Brain microvascular endothelial cell (primary cell): ENCODE measurements around the gene CPHXL.
A peak's percentile ranks its signal among the peaks of the same experiment; 100 is the strongest.

Experiments
- DNase-seq: peaks from one replicate; pipeline ENCODE4 v3.0.0-alpha.2; 2020
- H3K27ac ChIP-seq: fragments of 250-450 bp; sonication (Bioruptor Pico); 2 replicates; pipeline ENCODE4 v1.5.1; 2020; ENCODE audit warnings: mild to moderate bottlenecking, moderate library complexity
- H3K27me3 ChIP-seq: fragments of 250-450 bp; sonication (Bioruptor Pico); replicated peaks from 2 replicates; pipeline ENCODE4 v1.5.1; 2020; ENCODE audit warnings: mild to moderate bottlenecking
- H3K36me3 ChIP-seq: fragments of 250-450 bp; sonication (Bioruptor Pico); replicated peaks from 2 replicates; pipeline ENCODE4 v1.5.1; 2020; ENCODE audit warnings: mild to moderate bottlenecking
- H3K4me3 ChIP-seq: 2 replicates; pipeline ENCODE4 v1.5.1; 2011; ENCODE audit warnings: low read depth, mild to moderate bottlenecking, control low read depth, low read length, moderate library complexity
- CTCF ChIP-seq: IDR thresholded peaks from 2 replicates; pipeline ENCODE4 v1.5.1; 2011; ENCODE audit warnings: low read depth, mild to moderate bottlenecking, moderate library complexity, low read length, control low read depth, inconsistent platforms; ENCODE audit errors: missing control alignments
- in situ Hi-C: cut with HindIII; loops from 2 replicates; pipeline ENCODE4 v1.10.0; 2017; ENCODE audit warnings: low sequenced_read_pairs, low pct_ligation_motif_present

Gene CPHXL

GRCh38 chr16:75727221-75727620, 931 bp upstream of the CPHXL start:
- no peak overlapping the region for H3K4me3 ChIP-seq
- TF ChIP-seq CTCF, result no peak
- H3K27me3 ChIP-seq, result no peaks in the 10 kb centered on the region
- DNase-seq, result no peak
- H3K27ac ChIP-seq, result no peak overlapping the region
- no peaks in the 10 kb centered on the region for H3K36me3 ChIP-seq
- in situ Hi-C loops, result no loop called here

GRCh38 chr16:75718452-75718851, 7.8 kb downstream of the CPHXL start:
- Histone ChIP-seq H3K27me3 (no peaks in the 10 kb centered on the region), H3K27ac (no peak overlapping the region), H3K4me3 (no peak overlapping the region), H3K36me3 (no peaks in the 10 kb centered on the region)
- no peak for TF ChIP-seq CTCF
- in situ Hi-C loops, result no loop called here
- DNase-seq, result no peak

- H3K27me3 ChIP-seq, result no peaks in the 10 kb centered on the region
- H3K4me3 ChIP-seq, result no peak overlapping the region
- no peak for DNase-seq
- no peaks in the 10 kb centered on the region for H3K36me3 ChIP-seq
- in situ Hi-C loops, result no loop called here
- H3K27ac ChIP-seq, result no peak overlapping the region
- no peak for TF ChIP-seq CTCF
Measured at GRCh38 chr16:75714661-75715060, 11.6 kb downstream of the CPHXL start.

- in situ Hi-C loops, result no loop called here
- DNase-seq, result no peak
- no peak for TF ChIP-seq CTCF
Measured at GRCh38 chr16:75710344-75710743, 15.9 kb downstream of the CPHXL start.

GRCh38 chr16:75703306-75703705, 23.0 kb downstream of the CPHXL start:
- Histone ChIP-seq H3K4me3 (no peak overlapping the region), H3K27me3 (no peaks in the 10 kb centered on the region), H3K36me3 (no peaks in the 10 kb centered on the region), H3K27ac (no peak overlapping the region)
- no peak for TF ChIP-seq CTCF
- peak; percentile 4 for DNase-seq
- in situ Hi-C loops, result no loop called here

More at GRCh38 chr16:75710344-75710743, 15.9 kb downstream of the CPHXL start:
- Histone ChIP-seq H3K36me3 (no peaks in the 10 kb centered on the region), H3K4me3 (no peak overlapping the region), H3K27ac (no peak overlapping the region), H3K27me3 (no peaks in the 10 kb centered on the region)

GRCh38 chr16:75702242-75702641, 24.0 kb downstream of the CPHXL start:
- Histone ChIP-seq H3K4me3 (no peak overlapping the region), H3K27ac (no peak overlapping the region), H3K27me3 (no peaks in the 10 kb centered on the region), H3K36me3 (no peaks in the 10 kb centered on the region)
- DNase-seq, result no peak
- in situ Hi-C loops, result no loop called here
- no peak for TF ChIP-seq CTCF
